ENCODE results near the gene ST3GAL4.

Gene ST3GAL4

GRCh38 chr11:126346586-126346940 is 8.9 kb upstream of the ST3GAL4 start:
- no peak for DNase-seq (ENCODE audit: low spot score)

GRCh38 chr11:126346946-126347345 is 8.5 kb upstream of the ST3GAL4 start:
- peak; percentile 74 for DNase-seq (ENCODE audit: low spot score)

GRCh38 chr11:126347751-126348668 is 7.5 kb upstream of the ST3GAL4 start:
- DNase-seq (ENCODE audit: low spot score) = peak; percentile 50

GRCh38 chr11:126348806-126349582 is 6.5 kb upstream of the ST3GAL4 start:
- DNase-seq (ENCODE audit: low spot score) = no peak

- no peak for DNase-seq (ENCODE audit: low spot score)
Measured at GRCh38 chr11:126350836-126351235, 4.7 kb upstream of the ST3GAL4 start.

GRCh38 chr11:126352163-126352562 is 3.3 kb upstream of the ST3GAL4 start:
- no peak for DNase-seq (ENCODE audit: low spot score)

GRCh38 chr11:126352934-126353801 is 2.3 kb upstream of the ST3GAL4 start:
- peak; percentile 72 for DNase-seq (ENCODE audit: low spot score)

GRCh38 chr11:126354631-126355323 is 709 bp upstream of the ST3GAL4 start:
- DNase-seq (ENCODE audit: low spot score) = no peak

- no peak for DNase-seq (ENCODE audit: low spot score)
Measured at GRCh38 chr11:126355926-126356897, 726 bp downstream of the ST3GAL4 start.

- DNase-seq (ENCODE audit: low spot score) = no peak
Measured at GRCh38 chr11:126357055-126357962, 1.8 kb downstream of the ST3GAL4 start.

GRCh38 chr11:126357969-126358762 is 2.7 kb downstream of the ST3GAL4 start:
- no peak for DNase-seq (ENCODE audit: low spot score)

- DNase-seq (ENCODE audit: low spot score) = no peak
Measured at GRCh38 chr11:126358763-126359160, 3.3 kb downstream of the ST3GAL4 start.

GRCh38 chr11:126359431-126360048 is 4.1 kb downstream of the ST3GAL4 start:
- DNase-seq (ENCODE audit: low spot score) = peak; percentile 39

- no peak for DNase-seq (ENCODE audit: low spot score)
Measured at GRCh38 chr11:126360049-126360446, 4.6 kb downstream of the ST3GAL4 start.

- no peak for DNase-seq (ENCODE audit: low spot score)
Measured at GRCh38 chr11:126361400-126361799, 5.9 kb downstream of the ST3GAL4 start.

- no peak for DNase-seq (ENCODE audit: low spot score)
Measured at GRCh38 chr11:126362879-126363655, 7.6 kb downstream of the ST3GAL4 start.

GRCh38 chr11:126363706-126364248 is 8.3 kb downstream of the ST3GAL4 start:
- DNase-seq (ENCODE audit: low spot score) = no peak

Data from hematopoietic multipotent progenitor cell treated with erythropoietin and hydrocortisone succinate and interleukin-3 and kit ligand, for 17 days (in vitro differentiated cells).